Measurements from ENCODE around the gene ZNF787.
A peak's percentile ranks its signal among the peaks of the same experiment; 100 is the strongest.

The ZNF787 gene

DNA sequence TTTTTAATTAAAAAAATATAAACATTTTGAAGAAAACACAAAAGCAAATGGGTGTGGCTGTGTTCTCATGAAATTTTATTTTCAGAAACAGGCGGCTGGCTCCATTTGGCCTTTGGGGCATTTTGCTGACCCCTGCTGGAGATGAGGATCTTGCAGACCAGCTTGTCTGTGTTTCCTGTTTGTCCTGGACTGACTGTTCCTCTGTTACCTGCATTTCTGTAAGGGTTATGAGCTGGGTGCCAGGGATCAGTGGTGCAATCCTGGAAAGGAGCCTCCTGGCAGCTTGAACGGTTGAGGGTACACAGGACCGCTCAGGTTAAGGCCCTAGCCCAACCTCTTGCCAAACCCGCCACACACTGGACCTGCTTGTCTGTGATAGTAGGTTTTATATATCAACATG is 49.9 kb downstream of the ZNF787 start:
- Histone ChIP-seq H3K79me2 (ENCODE audit: control insufficient read depth, insufficient read depth, low read length, poor library complexity) (no peaks in the 10 kb centered on the region), H3K4me2 (ENCODE audit: low read length) (no peak overlapping the region), H2BK12ac (ENCODE audit: low read length) (no peak overlapping the region), H2AK5ac (ENCODE audit: low read length) (no peak overlapping the region), H3K36me3 (ENCODE audit: control insufficient read depth in 1 of 2, insufficient read depth in 2 of 2, low read length in 2 of 2) (no peaks in the 10 kb centered on the region), H3K4ac (ENCODE audit: low read depth, low read length) (no peak overlapping the region), H2BK120ac (ENCODE audit: insufficient read depth, low read length, poor library complexity) (no peak overlapping the region), H4K91ac (ENCODE audit: low read depth, low read length) (no peak overlapping the region), H3K4me3 (ENCODE audit: low read depth, low read length) (no peak overlapping the region), H3K9me3 (ENCODE audit: insufficient read depth, low read depth, low read length) (no peaks in the 10 kb centered on the region), H3K27ac (ENCODE audit: low read depth, low read length) (no peak overlapping the region), H4K12ac (ENCODE audit: low read depth, low read length) (no peak overlapping the region), H3K23ac (ENCODE audit: low read length) (no peak overlapping the region), H3K14ac (ENCODE audit: low read length) (no peak overlapping the region), H3K79me1 (ENCODE audit: low read length) (no peaks in the 10 kb centered on the region), H2AFZ (ENCODE audit: insufficient read depth, low read length, poor library complexity) (no peak overlapping the region), H3K4me1 (ENCODE audit: control insufficient read depth in 1 of 2, insufficient read depth in 2 of 2, low read length in 2 of 2) (no peaks in the 10 kb centered on the region), H4K8ac (ENCODE audit: low read depth, low read length) (no peak overlapping the region), H3K27me3 (ENCODE audit: insufficient read depth, low read length) (no peaks in the 10 kb centered on the region), H3K18ac (ENCODE audit: low read length) (no peak overlapping the region), H3K9ac (ENCODE audit: low read length) (no peak overlapping the region), H2BK5ac (ENCODE audit: low read depth, low read length, poor library complexity) (no peak overlapping the region)
- no CpG with 5 or more reads among the region's 4 CpGs for WGBS (ENCODE audit: extremely low coverage, insufficient coverage, insufficient read length)
- DNase-seq: peak in 1 of 2 donors; percentile 45

- Histone ChIP-seq H3K27me3 (ENCODE audit: insufficient read depth, low read length) (no peaks in the 10 kb centered on the region), H4K12ac (ENCODE audit: low read depth, low read length) (no peak overlapping the region), H2AK5ac (ENCODE audit: low read length) (no peak overlapping the region), H3K4me3 (ENCODE audit: low read depth, low read length) (no peak overlapping the region), H3K4me1 (ENCODE audit: control insufficient read depth in 1 of 2, insufficient read depth in 2 of 2, low read length in 2 of 2) (no peaks in the 10 kb centered on the region), H3K79me2 (ENCODE audit: control insufficient read depth, insufficient read depth, low read length, poor library complexity) (no peaks in the 10 kb centered on the region), H3K4me2 (ENCODE audit: low read length) (no peak overlapping the region), H3K9me3 (ENCODE audit: insufficient read depth, low read depth, low read length) (no peaks in the 10 kb centered on the region), H3K79me1 (ENCODE audit: low read length) (no peaks in the 10 kb centered on the region), H3K27ac (ENCODE audit: low read depth, low read length) (no peak overlapping the region), H2BK120ac (ENCODE audit: insufficient read depth, low read length, poor library complexity) (no peak overlapping the region), H3K23ac (ENCODE audit: low read length) (no peak overlapping the region), H4K8ac (ENCODE audit: low read depth, low read length) (no peak overlapping the region), H3K18ac (ENCODE audit: low read length) (no peak overlapping the region), H3K9ac (ENCODE audit: low read length) (no peak overlapping the region), H3K4ac (ENCODE audit: low read depth, low read length) (no peak overlapping the region), H3K36me3 (ENCODE audit: control insufficient read depth in 1 of 2, insufficient read depth in 2 of 2, low read length in 2 of 2) (no peaks in the 10 kb centered on the region), H2BK5ac (ENCODE audit: low read depth, low read length, poor library complexity) (no peak overlapping the region), H2BK12ac (ENCODE audit: low read length) (no peak overlapping the region), H3K14ac (ENCODE audit: low read length) (no peak overlapping the region), H2AFZ (ENCODE audit: insufficient read depth, low read length, poor library complexity) (no peak overlapping the region), H4K91ac (ENCODE audit: low read depth, low read length) (no peak overlapping the region)
- DNase-seq: no peak
- no CpG with 5 or more reads among the region's 3 CpGs for WGBS (ENCODE audit: extremely low coverage, insufficient coverage, insufficient read length)
Observed at GRCh38 chr19:56069642-56070041, 51.5 kb downstream of the ZNF787 start.

- H3K9me3 ChIP-seq (ENCODE audit: insufficient read depth, low read depth, low read length): peaks cover 3% of the 10 kb centered on the region
- peak; percentile 21 to 61 for DNase-seq
Observed at GRCh38 chr19:56066152-56067023, 54.7 kb downstream of the ZNF787 start.

GRCh38 chr19:56053596-56053995 is 67.5 kb downstream of the ZNF787 start:
- WGBS (ENCODE audit: extremely low coverage, insufficient coverage, insufficient read length): no CpG with 5 or more reads among the region's 18 CpGs
- Histone ChIP-seq H3K27ac (ENCODE audit: low read depth, low read length) (no peak overlapping the region), H3K9me3 (ENCODE audit: insufficient read depth, low read depth, low read length) (peaks cover 27% of the 10 kb centered on the region), H2AK5ac (ENCODE audit: low read length) (no peak overlapping the region), H3K36me3 (ENCODE audit: control insufficient read depth in 1 of 2, insufficient read depth in 2 of 2, low read length in 2 of 2) (no peaks in the 10 kb centered on the region), H2BK120ac (ENCODE audit: insufficient read depth, low read length, poor library complexity) (no peak overlapping the region), H3K23ac (ENCODE audit: low read length) (no peak overlapping the region), H3K4me2 (ENCODE audit: low read length) (no peak overlapping the region), H2BK5ac (ENCODE audit: low read depth, low read length, poor library complexity) (no peak overlapping the region), H3K4me1 (ENCODE audit: control insufficient read depth in 1 of 2, insufficient read depth in 2 of 2, low read length in 2 of 2) (no peaks in the 10 kb centered on the region), H2AFZ (ENCODE audit: insufficient read depth, low read length, poor library complexity) (no peak overlapping the region), H3K18ac (ENCODE audit: low read length) (no peak overlapping the region), H3K4me3 (ENCODE audit: low read depth, low read length) (no peak overlapping the region), H4K91ac (ENCODE audit: low read depth, low read length) (no peak overlapping the region), H3K9ac (ENCODE audit: low read length) (no peak overlapping the region), H4K8ac (ENCODE audit: low read depth, low read length) (no peak overlapping the region), H4K12ac (ENCODE audit: low read depth, low read length) (no peak overlapping the region), H3K4ac (ENCODE audit: low read depth, low read length) (no peak overlapping the region), H2BK12ac (ENCODE audit: low read length) (no peak overlapping the region), H3K79me2 (ENCODE audit: control insufficient read depth, insufficient read depth, low read length, poor library complexity) (no peaks in the 10 kb centered on the region), H3K79me1 (ENCODE audit: low read length) (no peaks in the 10 kb centered on the region), H3K14ac (ENCODE audit: low read length) (no peak overlapping the region), H3K27me3 (ENCODE audit: insufficient read depth, low read length) (no peaks in the 10 kb centered on the region)
- no peak for DNase-seq

More at GRCh38 chr19:56066152-56067023, 54.7 kb downstream of the ZNF787 start:
- Histone ChIP-seq H3K27ac (ENCODE audit: low read depth, low read length) (no peak overlapping the region), H2BK5ac (ENCODE audit: low read depth, low read length, poor library complexity) (no peak overlapping the region), H3K4me2 (ENCODE audit: low read length) (peak overlapping the region; percentile 34), H4K12ac (ENCODE audit: low read depth, low read length) (no peak overlapping the region), H3K79me1 (ENCODE audit: low read length) (no peaks in the 10 kb centered on the region), H3K4ac (ENCODE audit: low read depth, low read length) (no peak overlapping the region), H3K27me3 (ENCODE audit: insufficient read depth, low read length) (no peaks in the 10 kb centered on the region), H2BK12ac (ENCODE audit: low read length) (no peak overlapping the region), H3K9ac (ENCODE audit: low read length) (no peak overlapping the region), H3K14ac (ENCODE audit: low read length) (no peak overlapping the region), H4K91ac (ENCODE audit: low read depth, low read length) (no peak overlapping the region), H3K4me3 (ENCODE audit: low read depth, low read length) (peak overlapping the region; percentile 10), H3K23ac (ENCODE audit: low read length) (no peak overlapping the region), H3K4me1 (ENCODE audit: control insufficient read depth in 1 of 2, insufficient read depth in 2 of 2, low read length in 2 of 2) (no peaks in the 10 kb centered on the region), H4K8ac (ENCODE audit: low read depth, low read length) (no peak overlapping the region), H2BK120ac (ENCODE audit: insufficient read depth, low read length, poor library complexity) (no peak overlapping the region), H3K79me2 (ENCODE audit: control insufficient read depth, insufficient read depth, low read length, poor library complexity) (no peaks in the 10 kb centered on the region), H3K18ac (ENCODE audit: low read length) (no peak overlapping the region), H3K36me3 (ENCODE audit: control insufficient read depth in 1 of 2, insufficient read depth in 2 of 2, low read length in 2 of 2) (no peaks in the 10 kb centered on the region), H2AK5ac (ENCODE audit: low read length) (no peak overlapping the region), H2AFZ (ENCODE audit: insufficient read depth, low read length, poor library complexity) (no peak overlapping the region)
- WGBS (ENCODE audit: extremely low coverage, insufficient coverage, insufficient read length): no CpG with 5 or more reads among the region's 39 CpGs

All from trophoblast cell (in vitro differentiated cells and primary cell).